ENCODE measurements around the gene SSBP4. TPM values are rescaled to one million over a fixed set of nuclear protein-coding genes. Genes with fewer than 3 reads are reported as not detected.

The SSBP4 gene
- total and polyA plus RNA-seq, 2 of the 8 experiments (the other 6 are each of a cell fraction or from before 2014, with no cell fraction given): 26.4 to 33.7 TPM

DNA sequence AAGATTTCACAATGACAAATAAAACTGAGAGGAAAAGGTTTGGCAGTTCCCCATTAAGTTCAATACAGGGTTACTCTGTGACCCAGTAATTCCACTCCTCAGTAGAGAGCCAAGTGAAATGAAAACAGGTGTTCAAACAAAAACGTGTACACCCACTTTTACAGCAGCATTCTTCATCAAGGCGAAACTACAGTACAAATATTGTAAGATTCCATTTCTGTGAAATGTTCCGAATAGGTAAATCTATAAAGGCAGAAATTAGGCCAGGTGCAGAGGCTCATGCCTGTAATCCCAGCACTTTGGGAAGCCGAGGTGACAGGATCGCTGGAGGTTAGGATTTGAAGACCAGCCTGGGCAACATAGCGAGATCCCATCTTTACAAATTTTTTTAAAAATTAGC lies 42.2 kb upstream of the SSBP4 start:
- no peak for TF ChIP-seq SP1 (IDR thresholded peaks at IDR 0.05; ENCODE audit: low read depth, low read length)
- no peak for TF ChIP-seq TEAD4 (IDR thresholded peaks at IDR 0.05; ENCODE audit: low read depth, low read length)
- no peak for TF ChIP-seq SP2 (IDR thresholded peaks at IDR 0.05; ENCODE audit: low read length)
- TF ChIP-seq EZH2 (IDR thresholded peaks at IDR 0.05; ENCODE audit: low read depth, low read length, severe bottlenecking): no peak
- no peak for TF ChIP-seq SAP30 (IDR thresholded peaks at IDR 0.05; ENCODE audit: insufficient read depth, insufficient replicate concordance, low read length)
- no peak for TF ChIP-seq SIX5 (IDR thresholded peaks at IDR 0.05; ENCODE audit: low read depth, low read length)
- TF ChIP-seq BCL11A (IDR thresholded peaks at IDR 0.05; ENCODE audit: low read depth in 2 of 2, low read length in 2 of 2): no peak
- TF ChIP-seq KDM5A (IDR thresholded peaks at IDR 0.05; ENCODE audit: low read length): no peak
- 95% methylated on average over 6 of the region's 6 CpGs; no CpG with 5 or more reads in 1 of the 2 experiments for WGBS, 2 experiments (ENCODE audit: extremely low coverage in 1 of 2, insufficient coverage in 1 of 2, insufficient read length in 1 of 2, insufficient replicate concordance in 2 of 2, low coverage in 1 of 2, low lambda C conversion rate in 2 of 2, missing lambda C conversion rate in 1 of 2)
- FAIRE-seq: no peak

More for the DNA sequence above, 42.2 kb upstream of the SSBP4 start:
- H3K4me3 ChIP-seq (ENCODE audit: extremely low read depth in 1 of 4, insufficient read depth in 2 of 4, low read depth in 3 of 4, low read length in 4 of 4): no peak overlapping the region
- no peak overlapping the region for H3K27ac ChIP-seq (ENCODE audit: low read depth, low read length)
- no peaks in the 10 kb centered on the region for H3K9me3 ChIP-seq (ENCODE audit: insufficient read depth in 2 of 2, low read depth in 1 of 2, low read length in 1 of 2)
- H3K9ac ChIP-seq (replicated peaks in 1 of 4; ENCODE audit: extremely low read depth in 1 of 4, low read depth in 3 of 4, low read length in 3 of 4): no peak overlapping the region
- no peak overlapping the region for H2BK120ac ChIP-seq (replicated peaks; ENCODE audit: low read depth, low read length)
- no peaks in the 10 kb centered on the region for H3K27me3 ChIP-seq (replicated peaks in 1 of 4; ENCODE audit: control insufficient read depth in 3 of 4, extremely low read depth in 1 of 4, insufficient read depth in 3 of 4, low read length in 3 of 4)
- 0 out of 2 replicates have a peak overlapping the region, but pooled peaks have one; percentile 60 for H2BK12ac ChIP-seq (ENCODE audit: low read depth, low read length)
- H3K79me1 ChIP-seq (ENCODE audit: low read depth, low read length): no peaks in the 10 kb centered on the region
- no peak overlapping the region for H3K14ac ChIP-seq (ENCODE audit: insufficient read length)
- no peaks in the 10 kb centered on the region for H4K20me1 ChIP-seq (replicated peaks in 1 of 2; ENCODE audit: control insufficient read depth in 1 of 2, insufficient read depth in 2 of 2, low read length in 2 of 2)
- H3K4me1 ChIP-seq (replicated peaks in 1 of 4; ENCODE audit: control insufficient read depth in 3 of 4, insufficient read depth in 4 of 4, low read length in 3 of 4): peaks cover 3 to 20% (median 9%) of the 10 kb centered on the region in 4 experiments; a peak in 6 of 7 replicates
- no peak overlapping the region for H4K5ac ChIP-seq (ENCODE audit: insufficient read length, low read depth, low read length)
- H3K23ac ChIP-seq (ENCODE audit: insufficient read length): no peak overlapping the region
- H2BK20ac ChIP-seq (ENCODE audit: low read length): peak overlapping the region; percentile 23; the same call in 1 of the 2 replicates
- no peak for DNase-seq (ENCODE audit: low read depth in 1 of 2, low spot score in 2 of 2)
- POLR2A ChIA-PET (ENCODE audit: partially characterized antibody): interaction anchor here (0.7 to 3.1 kb wide), 4 partner anchors 11 to 45 kb away, joined by 3 to 20 read pairs (median 4); no protein-coding TSS in a partner anchor
- H3K36me3 ChIP-seq (ENCODE audit: control insufficient read depth in 2 of 4, insufficient read depth in 4 of 4, low read length in 3 of 4): no peaks in the 10 kb centered on the region
- no peak overlapping the region for H4K91ac ChIP-seq (replicated peaks; ENCODE audit: insufficient read length, low read length)
- H3K4ac ChIP-seq (replicated peaks; ENCODE audit: insufficient read length, low read depth, low read length): no peak overlapping the region
- no peak overlapping the region for H2BK15ac ChIP-seq (ENCODE audit: low read length)
- CTCF ChIA-PET (ENCODE audit: partially characterized antibody): interaction anchor here (0.8 to 1.3 kb wide), 3 partner anchors 9 to 27 kb away, joined by 4 to 5 read pairs (median 4); partner anchors contain the start of gene GDF15
- no peaks in the 10 kb centered on the region for H3K23me2 ChIP-seq (ENCODE audit: low read depth, low read length)
- H4K8ac ChIP-seq (ENCODE audit: extremely low read depth, insufficient read depth, low read length): no peak overlapping the region
- no peak overlapping the region for H2AFZ ChIP-seq (ENCODE audit: low read length)
- no peak overlapping the region for H2AK5ac ChIP-seq (ENCODE audit: low read depth, low read length)
- H3K18ac ChIP-seq (ENCODE audit: extremely low read depth, low read length): no peak overlapping the region
- H3K79me2 ChIP-seq (ENCODE audit: control insufficient read depth in 1 of 2, insufficient read depth in 2 of 2, low read length in 2 of 2): no peaks in the 10 kb centered on the region
- no peak overlapping the region for H2BK5ac ChIP-seq (ENCODE audit: low read depth, low read length)
- no peak overlapping the region for H3K4me2 ChIP-seq (ENCODE audit: insufficient read depth in 1 of 2, low read depth in 2 of 2, low read length in 2 of 2)
- no peak overlapping the region for H3K56ac ChIP-seq (replicated peaks; ENCODE audit: insufficient read length, low read depth, low read length)

All from H1 (cell line).